IPS-11a (cell line): ENCODE measurements around the gene CACNB4.

ENCODE experiments used
- H3K4me3 ChIP-seq: one replicate; pipeline ENCODE4 v1.5.1; 2013; ENCODE audit warnings: low read depth, low read length, control low read depth

The CACNB4 gene

GRCh38 chr2:152089238-152089637, 9.6 kb downstream of the CACNB4 start:
- H3K4me3 ChIP-seq, result no peak overlapping the region

DNA sequence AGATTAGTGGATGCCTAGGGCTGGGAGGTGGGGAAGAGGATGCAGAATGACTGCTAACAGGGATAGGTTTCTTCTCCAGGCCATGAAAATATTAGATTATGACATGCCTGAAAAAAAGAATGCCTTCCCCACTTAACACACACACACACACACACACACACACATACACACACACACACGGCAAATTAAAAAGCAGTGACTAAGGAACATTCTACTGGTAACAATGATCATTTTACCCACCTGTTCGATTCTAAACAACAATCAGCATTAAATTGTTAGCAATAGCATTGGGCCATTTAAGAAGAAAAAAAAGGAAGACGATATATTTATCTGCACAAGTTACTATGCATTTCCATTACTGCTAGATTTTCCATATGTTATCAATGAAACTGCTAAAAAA, 10.8 kb downstream of the CACNB4 start:
- H3K4me3 ChIP-seq, result no peak overlapping the region

DNA sequence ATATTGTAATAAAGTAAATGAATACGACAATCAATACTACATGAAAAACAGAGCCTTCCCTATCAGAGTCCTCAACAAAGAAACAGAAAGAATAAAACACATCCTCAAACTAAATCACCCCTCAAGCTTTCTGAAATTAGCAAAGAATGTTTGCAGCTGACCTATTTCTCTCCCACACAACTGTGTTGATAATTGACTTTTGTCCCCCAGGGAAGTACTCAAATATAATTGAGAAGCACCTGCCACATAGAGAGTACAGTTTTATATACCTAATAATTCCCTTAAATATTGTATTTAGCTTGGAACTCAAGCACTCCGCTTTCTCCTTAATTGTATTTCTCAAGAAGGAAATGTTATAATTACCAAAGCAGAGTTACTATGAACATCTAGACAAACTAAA, 12.6 kb downstream of the CACNB4 start:
- no peak overlapping the region for H3K4me3 ChIP-seq

- no peak overlapping the region for H3K4me3 ChIP-seq
These were observed 14.8 kb downstream of the CACNB4 start for GRCh38 chr2:152084076-152084475.

- no peak overlapping the region for H3K4me3 ChIP-seq
These were observed 15.5 kb downstream of the CACNB4 start for GRCh38 chr2:152083202-152083875.

- no peak overlapping the region for H3K4me3 ChIP-seq
These were observed 20.2 kb downstream of the CACNB4 start for GRCh38 chr2:152078662-152079061.

DNA sequence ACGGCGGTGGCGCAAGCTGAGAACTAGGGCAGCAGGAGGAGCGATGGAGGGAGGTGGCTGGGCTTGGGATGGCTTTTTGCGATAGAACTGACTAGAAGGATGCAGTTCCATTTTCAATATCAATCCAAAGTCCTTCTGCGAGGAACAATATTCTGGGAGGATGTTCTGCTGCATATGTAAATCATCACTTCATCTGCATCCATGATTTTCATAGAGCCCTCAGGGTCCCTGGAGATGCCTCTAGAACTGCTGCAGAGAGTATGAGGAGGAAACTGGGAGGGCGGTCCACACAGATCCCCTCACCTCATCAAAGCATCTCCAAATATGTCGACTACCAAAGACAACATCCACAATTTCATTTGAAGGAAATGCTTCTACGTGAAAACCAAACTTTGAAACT, 20.8 kb downstream of the CACNB4 start:
- H3K4me3 ChIP-seq, result no peak overlapping the region

GRCh38 chr2:152075461-152076050, 23.3 kb downstream of the CACNB4 start:
- no peak overlapping the region for H3K4me3 ChIP-seq

- H3K4me3 ChIP-seq, result no peak overlapping the region
These were observed 26.8 kb downstream of the CACNB4 start for GRCh38 chr2:152072011-152072410.

DNA sequence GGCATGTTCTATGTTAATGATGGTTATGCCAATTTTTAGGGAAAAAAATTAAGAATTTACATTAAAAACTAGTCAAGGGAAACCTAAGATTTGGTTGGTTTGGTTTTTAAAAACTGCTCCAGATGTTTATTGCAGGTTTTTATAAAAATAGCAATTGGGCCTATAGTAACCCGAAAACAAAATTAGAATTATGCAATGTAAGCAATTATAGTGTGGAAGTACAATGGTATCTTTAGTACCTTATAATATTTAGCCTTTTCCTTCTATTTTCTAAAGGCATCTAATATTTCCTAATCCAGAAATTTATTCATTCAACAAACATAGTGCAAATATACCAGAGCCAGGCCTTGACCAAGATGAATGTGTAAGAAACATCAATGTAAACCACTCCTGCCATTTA, 27.3 kb downstream of the CACNB4 start:
- no peak overlapping the region for H3K4me3 ChIP-seq

DNA sequence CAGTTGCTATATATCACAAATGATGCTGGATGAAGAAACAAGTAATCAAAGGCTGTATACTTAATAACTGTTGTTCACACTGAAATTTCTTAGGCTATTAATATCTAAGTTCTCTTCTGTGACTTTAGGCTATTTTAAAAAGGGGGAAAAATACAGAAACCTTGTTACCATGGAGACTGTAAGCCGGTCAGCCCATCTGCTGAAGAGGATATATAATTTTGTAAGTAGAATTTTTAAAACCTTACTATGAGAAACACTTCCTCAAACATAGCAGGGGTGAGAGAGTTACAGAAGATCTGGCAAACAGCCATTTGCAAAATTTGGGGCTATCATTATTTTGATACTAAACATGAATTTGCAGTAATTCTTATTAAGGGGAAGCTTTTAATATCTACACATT, 27.8 kb downstream of the CACNB4 start:
- no peak overlapping the region for H3K4me3 ChIP-seq

- no peak overlapping the region for H3K4me3 ChIP-seq
These were observed 30.6 kb downstream of the CACNB4 start for GRCh38 chr2:152068226-152068625.

GRCh38 chr2:152067823-152068222, 31.0 kb downstream of the CACNB4 start:
- H3K4me3 ChIP-seq, result no peak overlapping the region

DNA sequence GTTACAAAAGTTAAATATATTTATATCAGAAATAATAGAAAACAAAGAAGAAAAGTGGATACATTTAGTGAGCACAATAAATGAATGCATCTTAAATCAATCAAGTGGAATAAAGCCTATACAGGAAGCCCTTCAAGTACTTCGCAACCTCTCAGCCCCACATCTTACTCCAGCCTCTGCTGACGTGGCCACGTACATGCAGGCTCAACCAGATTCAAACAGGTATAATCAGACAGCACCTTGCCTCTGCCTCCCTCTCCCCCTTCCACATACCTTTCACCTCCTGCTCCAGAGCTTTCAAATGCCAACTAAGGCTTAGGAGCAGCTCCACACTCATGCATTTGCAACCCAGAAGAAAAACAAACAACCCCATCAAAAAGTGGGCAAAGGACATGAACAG, 32.9 kb downstream of the CACNB4 start:
- H3K4me3 ChIP-seq, result no peak overlapping the region

- no peak overlapping the region for H3K4me3 ChIP-seq
These were observed 34.8 kb downstream of the CACNB4 start for GRCh38 chr2:152064001-152064400.

GRCh38 chr2:152063325-152063924, 35.4 kb downstream of the CACNB4 start:
- H3K4me3 ChIP-seq, result no peak overlapping the region

- H3K4me3 ChIP-seq, result no peak overlapping the region
These were observed 36.4 kb downstream of the CACNB4 start for GRCh38 chr2:152062125-152063091.

DNA sequence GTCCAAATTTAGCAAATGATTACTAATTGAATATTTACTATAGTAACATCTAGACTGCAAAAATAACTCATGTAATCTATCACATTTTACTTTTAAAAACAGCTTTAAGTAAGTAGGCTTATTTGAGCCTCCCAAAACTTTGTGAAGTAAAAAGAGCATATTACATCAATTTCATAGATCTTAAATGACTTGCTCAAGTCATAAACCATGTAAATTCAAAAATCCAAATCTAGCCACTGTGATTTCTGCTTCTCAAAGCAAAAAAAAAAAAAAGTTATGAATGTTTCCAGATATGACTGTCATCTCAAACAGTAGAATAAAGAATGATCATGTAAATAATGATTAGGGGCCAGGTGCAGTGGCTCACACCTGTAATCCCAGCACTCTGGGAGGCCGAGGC, 37.5 kb downstream of the CACNB4 start:
- H3K4me3 ChIP-seq, result no peak overlapping the region

DNA sequence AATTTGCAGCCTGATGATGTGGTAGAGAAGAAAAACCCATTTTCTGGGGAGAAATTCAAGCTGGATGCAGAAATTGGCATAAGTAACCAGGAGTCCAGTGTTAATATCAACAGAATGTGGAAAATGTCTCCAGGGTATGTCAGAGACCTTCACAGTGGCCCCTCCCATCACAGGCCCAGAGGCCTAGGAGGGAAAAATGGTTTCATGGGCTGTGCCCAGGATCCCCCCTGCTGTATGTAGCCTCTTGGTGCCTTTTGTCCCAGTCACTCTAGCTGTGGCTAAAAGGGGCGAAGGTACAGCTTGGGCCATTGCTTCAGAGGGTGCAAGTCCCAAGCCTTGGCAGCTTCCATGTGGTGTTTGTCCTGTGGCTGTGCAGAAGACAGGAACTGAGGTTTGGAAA, 40.2 kb downstream of the CACNB4 start:
- H3K4me3 ChIP-seq, result no peak overlapping the region

DNA sequence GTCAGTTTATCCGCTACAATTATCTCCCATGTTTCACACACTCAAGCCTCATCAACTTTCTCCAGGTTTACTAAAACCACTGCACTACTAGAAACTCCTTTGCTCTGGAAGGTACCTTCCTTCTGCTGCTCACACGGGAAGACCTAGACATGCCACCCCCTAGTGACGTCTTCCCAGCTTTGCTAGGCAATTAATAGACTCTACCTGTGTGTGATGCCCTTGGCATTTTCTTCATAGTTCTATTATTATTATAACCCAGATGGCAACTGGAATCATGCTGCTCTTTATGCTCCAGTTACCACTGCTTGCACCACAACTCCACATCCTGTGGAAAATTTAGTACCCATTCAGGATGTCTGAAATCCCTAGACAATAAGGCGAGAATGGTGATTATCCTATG, 42.4 kb downstream of the CACNB4 start:
- H3K4me3 ChIP-seq, result no peak overlapping the region

DNA sequence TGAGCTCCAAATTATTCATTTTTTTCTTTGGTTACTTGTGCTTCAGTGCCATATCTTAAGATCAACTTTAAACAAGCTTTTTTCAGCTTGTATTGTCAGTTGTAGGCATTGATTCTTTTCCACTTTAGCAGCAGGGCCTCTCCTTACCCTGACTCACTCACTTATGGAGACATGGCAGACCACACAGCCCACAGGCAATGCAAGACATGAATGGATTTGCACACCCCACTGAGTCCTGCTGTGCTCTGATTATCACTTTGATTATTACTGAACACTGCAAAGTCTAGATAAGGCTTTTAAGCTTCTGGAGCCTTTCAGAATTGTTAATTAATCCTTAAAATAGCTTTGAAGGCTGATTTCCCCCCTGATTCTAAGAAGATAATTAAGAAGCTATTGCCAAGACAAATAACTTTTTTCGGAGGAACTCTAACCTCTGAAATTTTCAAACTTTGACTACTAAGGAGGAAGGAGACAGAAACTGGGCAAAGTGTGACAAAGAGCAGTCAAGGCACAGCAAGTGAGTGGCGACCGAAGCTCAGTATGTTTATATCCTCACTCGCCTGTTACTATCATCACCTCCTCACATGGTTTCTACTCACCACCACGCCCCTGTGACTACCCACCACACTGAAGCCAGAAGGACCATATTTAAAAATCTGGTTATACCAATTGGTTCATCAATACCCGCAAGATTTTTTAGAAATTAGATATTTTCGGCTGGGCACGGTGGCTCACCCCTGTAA, 43.3 kb downstream of the CACNB4 start:
- no peak overlapping the region for H3K4me3 ChIP-seq
